BJ (cell line): Measurements from ENCODE around the gene TTLL11. TPM values are rescaled to one million over a fixed set of nuclear protein-coding genes. Genes with fewer than 3 reads are reported as not detected.
"Not testable (repeated sequence)": the region's sequence is repeated elsewhere in the genome, so short reads cannot be mapped to it uniquely, and the experiment has no call there.

Experiments used
- CTCF ChIA-PET: fragments of 350-600 bp; formaldehyde crosslinking; extraction: SDS; loops from one replicate; lab custom pipeline; 2021; ENCODE audit warnings: antibody characterized with exemption, inconsistent platforms; lab: Yijun Ruan, JAX
- POLR2A ChIA-PET: fragments of 300-600 bp; sonication (Branson Sonifier 250); formaldehyde crosslinking; extraction: SDS; loops from one replicate; lab custom pipeline; 2021; ENCODE audit warnings: antibody characterized with exemption; lab: Charles Lee
- DNase-seq: peaks from one replicate; pipeline ENCODE4 v3.0.0-alpha.2; 2011; ENCODE audit warnings: low read depth
- H3K27me3 ChIP-seq: 2 replicates; pipeline ENCODE4 v1.6.0; 2011; ENCODE audit warnings: low read length; ENCODE audit not compliant: control insufficient read depth, insufficient read depth
- H3K36me3 ChIP-seq: 2 replicates; pipeline ENCODE4 v1.5.1; 2011; ENCODE audit warnings: low read length; ENCODE audit not compliant: control insufficient read depth, insufficient read depth
- H3K4me3 ChIP-seq: 2 replicates; pipeline ENCODE4 v1.5.1; 2011; ENCODE audit warnings: low read depth, mild to moderate bottlenecking, control low read depth, low read length
- polyA plus RNA-seq: library from polyadenylated mRNA; depleted of rRNA; stranded (reverse); fragments of >200 nt; gene quantifications from 2 replicates; pipeline ENCODE4 v1.2.3, GENCODE V29; 2011
- TF ChIP-seq, protein P1 (sequence below): IDR thresholded peaks from 2 replicates; pipeline ENCODE4 v1.5.1; 2011; ENCODE audit warnings: low read depth, mild to moderate bottlenecking, control low read depth, inconsistent platforms, low read length, moderate library complexity; ENCODE audit not compliant: insufficient read depth

Gene TTLL11
- polyA plus RNA-seq, 1 experiment, result 5.6 TPM

DNA sequence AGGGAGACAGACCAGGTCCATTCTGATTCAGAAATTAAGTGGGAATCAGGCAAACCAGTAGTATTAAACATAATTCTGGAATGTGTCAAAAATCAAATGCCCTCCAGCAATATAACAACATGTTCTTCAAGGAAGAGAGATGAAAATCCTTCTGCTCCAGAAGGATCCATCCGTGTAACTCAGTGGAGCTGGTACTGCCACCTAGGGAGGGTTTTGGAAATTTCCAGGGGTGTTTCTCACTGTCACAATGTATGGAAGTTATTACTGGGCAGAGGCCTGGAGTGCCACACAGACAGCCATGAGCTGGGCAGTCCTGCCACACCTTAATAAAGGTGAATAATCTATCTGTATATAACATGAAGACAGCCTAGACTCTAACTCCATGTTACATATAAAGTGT is 87.5 kb downstream of the TTLL11 start:
- Histone ChIP-seq H3K4me3 (no peak overlapping the region), H3K27me3 (no peaks in the 10 kb centered on the region), H3K36me3 (no peaks in the 10 kb centered on the region)
- CTCF ChIA-PET, result interaction anchor here (0.7 to 1.1 kb wide), 4 partner anchors 9 to 455 kb away, joined by 3 to 7 read pairs (median 3); no protein-coding TSS in a partner anchor
- TF ChIP-seq, protein P1, sequence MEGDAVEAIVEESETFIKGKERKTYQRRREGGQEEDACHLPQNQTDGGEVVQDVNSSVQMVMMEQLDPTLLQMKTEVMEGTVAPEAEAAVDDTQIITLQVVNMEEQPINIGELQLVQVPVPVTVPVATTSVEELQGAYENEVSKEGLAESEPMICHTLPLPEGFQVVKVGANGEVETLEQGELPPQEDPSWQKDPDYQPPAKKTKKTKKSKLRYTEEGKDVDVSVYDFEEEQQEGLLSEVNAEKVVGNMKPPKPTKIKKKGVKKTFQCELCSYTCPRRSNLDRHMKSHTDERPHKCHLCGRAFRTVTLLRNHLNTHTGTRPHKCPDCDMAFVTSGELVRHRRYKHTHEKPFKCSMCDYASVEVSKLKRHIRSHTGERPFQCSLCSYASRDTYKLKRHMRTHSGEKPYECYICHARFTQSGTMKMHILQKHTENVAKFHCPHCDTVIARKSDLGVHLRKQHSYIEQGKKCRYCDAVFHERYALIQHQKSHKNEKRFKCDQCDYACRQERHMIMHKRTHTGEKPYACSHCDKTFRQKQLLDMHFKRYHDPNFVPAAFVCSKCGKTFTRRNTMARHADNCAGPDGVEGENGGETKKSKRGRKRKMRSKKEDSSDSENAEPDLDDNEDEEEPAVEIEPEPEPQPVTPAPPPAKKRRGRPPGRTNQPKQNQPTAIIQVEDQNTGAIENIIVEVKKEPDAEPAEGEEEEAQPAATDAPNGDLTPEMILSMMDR, result peak; percentile 64
- POLR2A ChIA-PET, result no interaction called here
- DNase-seq, result no peak

DNA sequence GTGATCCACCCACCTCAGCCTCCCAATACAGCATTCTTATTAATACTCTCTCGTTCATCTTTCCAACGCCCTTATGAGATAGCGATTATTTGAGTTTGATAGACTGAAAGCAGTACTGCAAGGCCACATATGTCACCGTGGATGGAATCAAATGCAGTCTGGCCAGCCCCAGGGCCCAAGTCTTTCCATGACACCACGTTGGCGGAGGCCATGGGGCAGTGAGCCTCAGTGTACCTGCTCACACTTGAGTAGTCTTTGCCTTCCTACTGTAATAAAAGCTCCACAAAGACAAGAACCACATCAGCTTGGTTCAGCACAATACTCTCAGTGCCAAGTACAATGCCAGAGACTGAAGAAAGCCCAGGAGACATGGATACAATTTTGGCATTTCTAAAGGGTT is 88.5 kb downstream of the TTLL11 start:
- Histone ChIP-seq H3K36me3 (no peaks in the 10 kb centered on the region), H3K27me3 (no peaks in the 10 kb centered on the region), H3K4me3 (no peak overlapping the region)
- ChIA-PET CTCF (interaction anchor here (0.6 to 1.1 kb wide), 2 partner anchors 19 to 257 kb away, joined by 3 read pairs; no protein-coding TSS in a partner anchor), POLR2A (no interaction called here)
- DNase-seq, result no peak
- TF ChIP-seq, protein P1, result no peak

DNA sequence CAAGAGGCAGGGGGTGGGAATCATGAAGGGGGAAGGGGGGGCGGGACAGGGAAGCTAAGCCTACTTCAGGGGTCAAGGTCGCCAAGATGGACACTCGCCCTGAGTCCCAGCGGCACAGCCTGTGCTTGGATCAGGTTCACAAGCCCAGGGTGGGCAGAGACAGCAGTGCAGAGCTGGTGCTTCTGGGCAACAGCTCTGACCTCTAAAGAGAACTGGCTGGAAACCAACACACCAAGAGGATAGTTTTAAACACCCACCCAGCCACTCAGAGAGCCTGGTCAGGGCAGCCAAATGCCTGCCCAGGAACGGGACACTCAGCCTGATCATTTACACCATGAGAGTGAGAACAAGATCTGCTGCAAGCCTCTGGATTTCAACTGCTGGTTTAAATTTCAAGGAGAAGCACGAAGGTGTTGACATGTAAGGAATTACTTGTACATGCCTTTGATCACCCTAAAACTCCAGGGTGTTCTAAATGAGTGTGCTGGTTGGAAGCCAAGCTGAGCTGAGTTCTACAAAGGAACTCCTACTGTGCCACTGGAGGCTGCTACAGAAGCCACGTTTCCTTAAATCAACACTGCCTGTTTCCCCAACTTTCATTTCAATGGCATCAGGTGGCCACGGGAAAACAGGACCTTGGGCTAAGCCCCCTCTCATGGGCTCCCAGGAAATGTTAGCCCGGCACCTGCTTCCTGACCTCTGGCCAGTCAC is 91.5 kb downstream of the TTLL11 start:
- TF ChIP-seq, protein P1, result no peak
- DNase-seq, result no peak
- H3K36me3 ChIP-seq, result no peaks in the 10 kb centered on the region
- no peak overlapping the region for H3K4me3 ChIP-seq
- H3K27me3 ChIP-seq, result no peaks in the 10 kb centered on the region
- POLR2A ChIA-PET, result no interaction called here
- CTCF ChIA-PET, result interaction anchor here (1.3 to 1.7 kb wide), 2 partner anchors 8 to 11 kb away, joined by 3 read pairs; no protein-coding TSS in a partner anchor

DNA sequence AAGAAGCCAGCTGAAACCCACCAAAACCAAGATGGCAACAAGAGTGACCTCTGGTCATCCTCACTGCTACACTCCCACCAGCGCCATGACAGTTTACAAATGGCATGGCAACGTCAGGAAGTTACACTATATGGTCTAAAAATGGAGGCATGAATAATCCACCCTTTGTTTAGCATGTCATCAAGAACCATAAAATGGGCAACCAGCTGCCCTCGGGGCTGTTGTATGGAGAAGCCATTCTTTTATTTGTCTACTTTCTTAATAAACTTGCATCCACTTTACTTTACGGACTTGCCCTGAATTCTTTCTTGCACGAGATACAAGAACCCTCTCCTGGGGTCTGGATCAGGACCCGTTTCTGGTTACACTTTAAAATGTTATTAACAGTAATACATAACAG is 92.6 kb downstream of the TTLL11 start:
- DNase-seq, H3K4me3 ChIP-seq, POLR2A ChIA-PET, H3K27me3 ChIP-seq, H3K36me3 ChIP-seq: not testable (repeated sequence)
- CTCF ChIA-PET, result interaction anchor here (8.9 kb wide), 1 partner anchor 315 kb away, joined by 69 read pairs; no protein-coding TSS in a partner anchor

DNA sequence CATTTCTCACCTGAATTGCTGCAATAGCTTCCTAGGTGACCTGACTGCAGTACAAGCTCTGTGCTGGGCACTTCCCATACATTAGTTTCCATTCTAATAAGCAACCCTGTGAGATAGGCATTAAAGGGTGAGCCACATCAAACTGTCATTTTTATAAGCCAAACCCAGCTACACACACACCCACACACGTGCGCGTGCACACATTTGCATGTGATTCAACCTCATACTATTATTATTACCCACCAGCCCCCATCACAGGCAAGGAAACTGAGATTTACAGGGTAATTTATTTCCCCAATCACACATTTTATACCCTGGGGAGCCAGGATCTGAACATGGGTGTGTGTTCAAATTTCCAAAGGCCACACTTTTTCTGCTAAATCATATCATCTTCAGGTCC is 93.6 kb downstream of the TTLL11 start:
- ChIA-PET CTCF (interaction anchor here (1.0 to 8.9 kb wide), 5 partner anchors 15 to 454 kb away, joined by 3 to 69 read pairs (median 3); no protein-coding TSS in a partner anchor), POLR2A (interaction anchor here (0.7 kb wide), 1 partner anchor 45 kb away, joined by 3 read pairs; no protein-coding TSS in a partner anchor)
- TF ChIP-seq, protein P1, result no peak
- Histone ChIP-seq H3K4me3 (no peak overlapping the region), H3K36me3 (no peaks in the 10 kb centered on the region), H3K27me3 (no peaks in the 10 kb centered on the region)
- DNase-seq, result no peak
